ENCODE measurements around the gene NUMA1.

NUMA1 gene

GRCh38 chr11:72080326-72081183, at the start of gene NUMA1, which contains the start of gene LRRC51:
NUMA1 (minus strand) TSS chr11:72080542; CDS start chr11:72035943, 44,599 bp downstream.
LRRC51 (plus strand) TSS chr11:72080850; CDS start chr11:72089084, 8,234 bp downstream.
- peak; percentile 98 for DNase-seq (ENCODE audit: low read depth)

DNA sequence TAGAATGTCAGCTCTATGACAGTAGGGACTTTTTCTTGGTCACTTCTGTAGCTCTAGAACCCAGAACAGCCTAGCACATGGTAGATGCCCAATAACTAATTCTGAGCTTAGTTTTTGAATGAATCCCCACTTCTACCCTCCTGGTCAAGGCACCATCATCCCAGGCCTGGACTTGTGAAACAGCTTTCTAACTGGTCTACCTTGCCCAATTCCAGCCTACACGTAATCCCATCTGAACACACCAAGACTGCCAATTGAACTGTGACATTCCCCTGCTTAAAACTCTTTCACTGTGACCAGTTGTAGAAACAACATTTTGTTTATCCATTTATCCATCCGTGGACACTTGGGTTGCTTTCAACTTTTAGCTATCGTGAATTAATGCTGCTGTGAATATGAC, 49.0 kb upstream of the NUMA1 start:
- DNase-seq (ENCODE audit: low read depth) = no peak

DNA sequence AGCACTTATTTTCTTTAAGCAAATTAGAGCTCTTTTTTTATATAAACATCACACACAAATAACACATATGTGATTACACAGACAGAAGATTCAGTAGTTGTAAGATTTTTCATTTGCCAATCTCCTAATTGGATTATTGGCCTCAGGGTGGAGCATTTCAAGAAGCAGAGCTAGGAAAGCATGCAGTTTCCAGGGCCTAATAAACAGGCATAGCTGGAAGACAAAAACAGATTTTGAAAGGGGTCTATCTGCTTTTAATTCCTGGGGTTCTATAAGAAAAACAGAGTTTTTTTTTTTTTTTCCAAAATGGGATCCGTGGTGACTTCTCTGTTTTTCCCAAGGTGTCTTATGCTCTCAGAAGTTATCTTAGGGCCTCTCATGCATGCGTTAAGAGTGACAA, 47.6 kb upstream of the NUMA1 start:
- no peak for DNase-seq (ENCODE audit: low read depth)

DNA sequence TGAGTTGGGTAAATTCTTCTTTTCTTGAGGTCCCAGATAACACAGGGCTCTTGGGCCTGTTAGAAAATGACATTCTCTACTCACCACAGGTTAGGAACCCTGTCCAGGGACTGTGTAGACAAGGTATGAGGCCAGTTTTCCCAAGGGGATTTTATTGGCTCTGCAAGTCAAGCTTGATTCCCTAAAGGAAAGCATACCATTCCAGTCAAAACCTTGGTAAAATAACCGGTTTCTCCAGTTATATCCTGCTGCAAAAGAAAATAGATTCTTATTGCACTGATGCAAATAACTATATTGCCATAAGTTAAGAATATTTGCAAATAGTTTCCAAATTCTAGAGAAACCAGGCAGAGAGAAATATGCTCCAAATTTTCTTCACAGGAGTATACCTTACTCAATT, 45.6 kb upstream of the NUMA1 start:
- DNase-seq (ENCODE audit: low read depth) = no peak

DNA sequence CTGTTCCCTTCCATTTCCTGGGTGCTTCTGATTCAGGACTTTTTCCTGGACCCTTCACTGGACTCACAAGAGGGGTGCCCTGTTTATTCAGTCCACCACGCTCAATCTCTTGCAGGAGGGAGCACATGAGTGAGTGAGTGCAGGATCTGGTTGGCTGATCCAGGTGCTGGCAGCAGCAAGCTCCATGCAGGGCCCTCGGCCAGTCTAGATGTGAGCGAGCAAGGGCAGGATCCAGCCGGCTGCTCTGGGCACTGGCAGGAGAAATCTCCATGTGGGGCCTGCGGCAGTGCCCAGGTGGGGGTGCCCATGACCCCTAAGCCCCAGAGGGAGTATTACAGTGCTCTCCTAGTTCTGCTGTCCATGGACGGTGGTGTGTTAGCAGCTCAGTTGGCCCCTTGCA, 43.7 kb upstream of the NUMA1 start:
- DNase-seq (ENCODE audit: low read depth) = no peak

- no peak for DNase-seq (ENCODE audit: low read depth)
Observed at GRCh38 chr11:72123117-72123653, 42.8 kb upstream of the NUMA1 start.

DNA sequence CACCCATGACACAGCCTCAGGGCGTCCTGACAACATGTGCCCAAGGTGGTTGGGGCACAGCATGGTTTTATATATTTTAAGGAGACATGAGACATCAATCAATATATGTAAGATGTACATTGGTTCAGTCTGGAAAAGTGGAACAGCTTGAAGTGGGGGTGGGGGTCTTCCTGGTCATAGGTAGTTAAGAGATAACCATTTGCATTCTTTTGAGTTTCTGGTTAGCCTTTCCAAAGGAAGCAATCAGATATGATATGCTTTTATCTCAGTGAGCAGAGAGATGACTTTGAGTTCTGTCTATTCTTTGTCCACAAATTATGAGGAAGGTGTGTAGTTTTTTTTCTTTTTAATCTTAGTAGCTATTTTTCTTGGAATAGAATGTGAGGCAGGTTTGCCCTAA, 42.3 kb upstream of the NUMA1 start:
- DNase-seq (ENCODE audit: low read depth) = no peak

DNA sequence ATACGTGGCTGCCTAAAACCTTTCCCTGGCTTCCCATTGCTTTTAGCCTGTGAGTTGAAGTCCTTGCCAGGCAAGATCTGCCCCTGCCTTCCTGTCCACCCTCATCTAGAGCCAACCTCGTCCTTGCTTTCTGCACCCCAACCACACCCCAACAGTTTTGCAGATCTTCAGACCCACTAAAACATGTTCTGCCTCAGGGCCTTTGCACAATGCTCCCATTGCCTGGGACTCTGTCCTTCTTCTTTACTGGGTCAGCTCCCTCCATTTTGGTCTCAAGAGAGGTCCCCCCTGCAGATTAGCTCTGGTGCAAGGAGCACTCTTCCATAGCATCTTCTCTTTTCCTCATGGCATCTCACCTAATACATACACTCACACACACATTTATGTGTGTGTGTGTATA, 40.6 kb upstream of the NUMA1 start:
- DNase-seq (ENCODE audit: low read depth) = no peak

- no peak for DNase-seq (ENCODE audit: low read depth)
Observed at GRCh38 chr11:72119198-72119597, 38.9 kb upstream of the NUMA1 start.

DNA sequence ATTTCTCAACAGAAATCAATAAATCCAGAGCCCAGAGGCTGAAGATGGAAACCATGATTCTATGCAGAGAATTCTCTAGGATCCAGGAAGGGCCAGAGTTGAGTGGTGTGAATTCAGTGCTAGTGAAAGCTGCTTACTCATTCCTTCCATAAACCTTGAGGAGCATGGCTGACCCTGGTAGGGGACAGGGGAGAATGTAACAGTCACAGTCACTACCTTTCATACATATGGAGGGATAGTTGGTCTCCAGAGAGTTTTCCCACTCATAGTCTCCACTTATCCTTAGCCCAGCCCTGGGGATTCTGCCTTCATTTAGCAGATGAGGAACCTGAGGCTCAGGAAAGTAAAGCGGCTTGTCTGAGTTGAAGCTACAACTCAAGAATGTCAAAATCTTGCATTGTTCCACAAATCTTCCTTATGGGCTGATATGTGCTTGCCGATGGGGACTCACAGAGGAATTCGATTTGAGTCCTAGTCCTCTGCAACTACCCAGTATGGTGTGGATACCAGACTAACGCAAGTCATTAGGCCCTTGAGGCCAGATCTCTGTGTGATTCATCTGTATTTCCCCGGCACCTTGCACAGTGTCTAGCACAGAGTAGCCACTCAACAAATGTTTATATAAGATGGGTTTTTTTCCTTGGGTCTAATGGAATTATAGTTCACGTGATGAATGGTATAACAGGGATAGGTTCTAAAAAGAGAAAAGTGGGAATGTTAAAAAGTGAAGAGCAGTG, 35.8 kb upstream of the NUMA1 start:
- no peak for DNase-seq (ENCODE audit: low read depth)

DNA sequence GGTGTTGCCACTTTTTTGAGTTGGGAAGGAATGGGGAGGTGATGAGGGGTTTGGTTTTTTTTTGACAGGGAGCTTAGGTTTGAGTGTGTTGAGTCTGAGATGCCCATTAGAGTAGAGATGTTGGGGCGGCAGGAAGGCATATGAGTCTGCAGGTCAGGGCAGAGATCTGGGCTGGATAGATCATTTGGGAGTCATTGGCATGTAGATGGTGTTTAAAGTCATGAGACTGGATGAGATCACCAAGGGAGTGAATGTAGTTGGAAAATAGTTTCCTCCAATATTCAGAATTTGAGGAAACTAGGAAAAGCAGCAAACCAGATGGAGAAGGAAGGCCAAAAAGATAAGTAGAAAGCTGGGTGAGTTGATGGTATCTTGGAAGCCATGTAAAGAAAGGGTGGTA, 34.2 kb upstream of the NUMA1 start:
- DNase-seq (ENCODE audit: low read depth) = no peak

GRCh38 chr11:72112978-72113808, 32.9 kb upstream of the NUMA1 start:
- DNase-seq (ENCODE audit: low read depth) = no peak

DNA sequence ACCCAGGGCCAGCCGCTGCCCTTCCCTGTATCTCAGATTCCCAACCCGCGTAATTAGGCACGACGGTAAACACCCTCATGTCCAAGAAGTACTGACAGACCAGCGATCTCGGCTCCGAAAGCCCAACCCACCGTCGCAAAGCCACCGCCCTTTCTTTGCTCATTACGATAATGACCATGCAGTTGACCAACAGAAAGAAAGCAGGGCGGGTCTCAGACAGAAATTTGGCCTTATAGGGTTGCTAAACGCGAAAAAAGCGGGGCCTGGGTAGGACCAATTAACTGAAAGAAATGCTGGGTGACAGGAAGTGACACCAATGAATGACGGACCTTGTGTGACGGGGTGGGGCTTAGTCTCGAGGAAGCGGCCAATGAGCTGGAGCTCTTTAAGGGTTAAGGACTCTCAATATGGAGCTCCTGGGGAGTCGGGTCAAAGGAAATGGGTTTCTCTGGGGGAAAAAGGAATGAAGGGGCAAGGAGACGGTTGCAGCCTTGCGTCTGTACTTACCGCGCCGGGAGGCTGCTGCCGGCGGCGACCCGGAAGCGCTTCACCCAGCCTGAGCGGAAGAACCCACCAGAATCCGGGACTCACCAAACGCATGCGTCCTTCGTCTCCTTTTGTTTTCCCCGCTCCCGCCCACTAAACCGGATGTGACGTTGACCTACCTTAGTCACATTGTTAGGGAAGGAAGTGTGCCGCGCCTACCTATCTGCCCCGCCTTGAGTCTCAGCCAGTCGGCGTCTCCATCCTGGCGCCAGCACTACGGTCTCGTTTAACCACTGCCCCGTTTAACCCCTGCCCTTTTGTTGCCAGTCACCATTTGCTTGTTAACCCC, 32.0 kb upstream of the NUMA1 start, which contains the start of gene ANAPC15:
TSS of gene ANAPC15 (minus strand) at position 553 of the 835 bp plus-strand sequence. CDS start 1,419 bp downstream, outside the sequence.
- peak; percentile 99 for DNase-seq (ENCODE audit: low read depth)

DNA sequence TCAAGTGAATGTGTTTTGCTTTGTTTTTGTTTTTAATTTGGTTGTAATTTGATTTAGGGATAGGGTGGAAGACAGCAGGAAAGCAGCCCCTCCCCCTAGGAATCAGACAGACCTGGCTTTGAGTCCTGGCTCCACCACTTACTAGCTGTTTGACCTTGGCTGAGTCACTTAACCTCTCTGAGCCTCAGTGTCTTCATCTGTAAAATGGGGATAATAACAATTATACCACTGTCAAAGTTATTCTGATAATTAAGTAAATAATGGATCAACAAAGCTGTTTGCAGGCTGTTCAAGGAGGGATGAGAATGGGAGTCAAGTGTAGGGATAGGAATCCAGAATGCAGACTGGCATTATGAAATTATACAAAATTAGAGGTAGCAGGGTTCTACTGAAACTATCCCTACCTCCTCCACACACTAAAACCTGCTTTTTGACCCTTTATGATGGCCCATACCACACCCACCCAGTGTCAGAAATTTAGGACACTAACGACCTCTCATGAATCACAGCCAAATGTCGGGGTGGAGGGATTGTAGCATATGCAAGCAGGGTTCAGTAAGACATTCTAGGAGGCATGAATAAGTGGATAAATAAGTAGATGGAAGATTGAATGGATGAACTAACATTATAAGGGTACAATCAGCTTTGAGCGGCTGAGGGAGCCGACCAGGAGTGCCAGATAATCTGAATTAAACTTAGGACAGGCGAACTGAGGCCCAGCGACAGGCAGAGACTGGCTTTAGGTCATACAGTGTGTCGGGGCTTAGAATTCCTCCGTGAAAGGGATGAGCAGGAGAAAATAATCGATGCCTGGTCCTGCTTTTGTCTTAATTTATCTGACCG, 31.2 kb upstream of the NUMA1 start:
- DNase-seq (ENCODE audit: low read depth) = no peak

DNA sequence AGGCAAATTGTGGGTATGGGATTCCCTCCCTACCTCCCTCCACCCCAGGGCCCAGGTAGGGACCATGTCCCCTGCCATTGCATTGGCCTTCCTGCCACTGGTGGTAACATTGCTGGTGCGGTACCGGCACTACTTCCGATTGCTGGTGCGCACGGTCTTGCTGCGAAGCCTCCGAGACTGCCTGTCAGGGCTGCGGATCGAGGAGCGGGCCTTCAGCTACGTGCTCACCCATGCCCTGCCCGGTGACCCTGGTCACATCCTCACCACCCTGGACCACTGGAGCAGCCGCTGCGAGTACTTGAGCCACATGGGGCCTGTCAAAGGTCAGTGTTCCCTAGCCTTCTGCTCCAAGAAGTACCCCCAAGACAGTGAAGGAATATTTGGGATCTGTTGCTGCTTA, 25.5 kb upstream of the NUMA1 start, which contains the start of gene TOMT:
TSS of gene TOMT (plus strand) at position 37 of the 400 bp plus-strand sequence. CDS start at position 65, 28 bp downstream.
- DNase-seq (ENCODE audit: low read depth) = no peak

- DNase-seq (ENCODE audit: low read depth) = no peak
Observed at GRCh38 chr11:72103754-72104167, 23.4 kb upstream of the NUMA1 start.

GRCh38 chr11:72102946-72103753, 22.8 kb upstream of the NUMA1 start, which contains the start of gene LAMTOR1:
LAMTOR1 (minus strand) TSS chr11:72103297; CDS start chr11:72103224, 73 bp downstream.
- peak; percentile 98 for DNase-seq (ENCODE audit: low read depth)

- no peak for DNase-seq (ENCODE audit: low read depth)
Observed at GRCh38 chr11:72102631-72102945, 22.2 kb upstream of the NUMA1 start.

GRCh38 chr11:72102162-72102561, 21.8 kb upstream of the NUMA1 start:
- DNase-seq (ENCODE audit: low read depth) = no peak
